HepG2 (cell line): ENCODE measurements around the gene EFCAB8. TPM values are rescaled to one million over a fixed set of nuclear protein-coding genes. Genes with fewer than 3 reads are reported as not detected.

Experiments
- ARID2 ChIP-seq: sonication (generic); formaldehyde crosslinking; IDR thresholded peaks from 2 replicates; pipeline ENCODE4 v1.8.1; 2022; ENCODE audit warnings: mild to moderate bottlenecking, missing genetic modification reagents, borderline replicate concordance
- EP300 ChIP-seq, 3 experiments: sonication (generic) in 1 of 3; formaldehyde crosslinking in 1 of 3; IDR thresholded peaks; 2 replicates each; pipeline versions ENCODE4 v1.5.1 to v1.6.1; 2011 to 2020; ENCODE audit warnings: low read depth in 2 of 3, low read length in 2 of 3, borderline replicate concordance in 1 of 3, improper control_type of control experiment in 1 of 3, mild to moderate bottlenecking in 1 of 3, missing genetic modification reagents in 1 of 3, moderate library complexity in 1 of 3
- ESRRA ChIP-seq: sonication (generic); formaldehyde crosslinking; IDR thresholded peaks from 2 replicates; pipeline ENCODE4 v1.5.1; 2020; ENCODE audit warnings: mild to moderate bottlenecking, low read depth, missing genetic modification reagents
- HMGXB4 ChIP-seq, 2 experiments: sonication (generic) in 1 of 2; formaldehyde crosslinking in 1 of 2; IDR thresholded peaks; 2 replicates each; pipeline versions ENCODE4 v1.4.0 to v1.6.1; 2018 to 2020; ENCODE audit warnings: missing genetic modification reagents in 2 of 2, borderline replicate concordance in 1 of 2, low read depth in 1 of 2, mild to moderate bottlenecking in 1 of 2, missing biosample characterization in 1 of 2
- HNRNPL ChIP-seq: fragments of 200-400 bp; formaldehyde crosslinking; IDR thresholded peaks from 2 replicates; pipeline ENCODE4 v1.6.1; 2017; ENCODE audit warnings: mild to moderate bottlenecking, low read depth, low read length
- MAF1 ChIP-seq: sonication (generic); formaldehyde crosslinking; IDR thresholded peaks from 2 replicates; pipeline ENCODE4 v1.5.0; 2020; ENCODE audit warnings: missing genetic modification reagents, borderline replicate concordance
- MBNL3 ChIP-seq: fragments of 250-450 bp; sonication (Bioruptor Pico); conservative IDR thresholded peaks from 2 replicates; pipeline ENCODE4 v1.8.0; 2022; ENCODE audit warnings: mild to moderate bottlenecking, inconsistent platforms
- MZF1 ChIP-seq: sonication (generic); formaldehyde crosslinking; IDR thresholded peaks from 2 replicates; pipeline ENCODE4 v1.8.1; 2023; ENCODE audit warnings: mild to moderate bottlenecking, missing genetic modification reagents, borderline replicate concordance
- NCOA5 ChIP-seq: sonication (generic); formaldehyde crosslinking; IDR thresholded peaks from 2 replicates; pipeline ENCODE4 v1.4.0; 2020; ENCODE audit warnings: missing genetic modification reagents
- NFE2 ChIP-seq: sonication (generic); formaldehyde crosslinking; IDR thresholded peaks from 2 replicates; pipeline ENCODE4 v1.4.0; 2020; ENCODE audit warnings: missing genetic modification reagents
- NFE2L2 ChIP-seq: fragments of 150-350 bp; IDR thresholded peaks from 2 replicates; pipeline ENCODE4 v1.6.1; 2014; ENCODE audit warnings: low read length
- NFYC ChIP-seq: IDR thresholded peaks from 2 replicates; pipeline ENCODE4 v1.6.1; 2016; ENCODE audit warnings: missing genetic modification reagents, missing compliant biosample characterization
- RBAK ChIP-seq: sonication (generic); formaldehyde crosslinking; IDR thresholded peaks from 2 replicates; pipeline ENCODE4 v1.5.1; 2020; ENCODE audit warnings: mild to moderate bottlenecking, missing genetic modification reagents
- TBX3 ChIP-seq: fragments of 450-650 bp; IDR thresholded peaks from 2 replicates; pipeline ENCODE4 v1.6.1; 2017; ENCODE audit warnings: antibody characterized with exemption, mild to moderate bottlenecking, inconsistent platforms, borderline replicate concordance
- ZNF124 ChIP-seq: sonication (generic); formaldehyde crosslinking; IDR thresholded peaks from 2 replicates; pipeline ENCODE4 v1.4.0; 2020; ENCODE audit warnings: missing genetic modification reagents
- ZNF292 ChIP-seq: sonication (generic); formaldehyde crosslinking; IDR thresholded peaks from 2 replicates; pipeline ENCODE4 v1.8.1; 2022; ENCODE audit warnings: mild to moderate bottlenecking, low read depth, missing genetic modification reagents, borderline replicate concordance
- ZNF557 ChIP-seq: sonication (generic); formaldehyde crosslinking; IDR thresholded peaks from 2 replicates; pipeline ENCODE4 v1.4.0; 2020; ENCODE audit warnings: missing genetic modification reagents
- ZNF710 ChIP-seq: sonication (generic); formaldehyde crosslinking; IDR thresholded peaks from 2 replicates; pipeline ENCODE4 v1.5.0; 2020; ENCODE audit warnings: mild to moderate bottlenecking, missing genetic modification reagents, borderline replicate concordance
- ZNF761 ChIP-seq: sonication (generic); formaldehyde crosslinking; conservative IDR thresholded peaks from 2 replicates; pipeline ENCODE4 v1.4.0; 2020; ENCODE audit warnings: mild to moderate bottlenecking, missing genetic modification reagents
- ZNF790 ChIP-seq: sonication (generic); formaldehyde crosslinking; IDR thresholded peaks from 2 replicates; pipeline ENCODE4 v1.8.0; 2022; ENCODE audit warnings: missing genetic modification reagents, mild to moderate bottlenecking, borderline replicate concordance
- ZSCAN20 ChIP-seq: sonication (generic); formaldehyde crosslinking; IDR thresholded peaks from 2 replicates; pipeline ENCODE4 v1.4.0; 2020; ENCODE audit warnings: missing genetic modification reagents, mild to moderate bottlenecking, borderline replicate concordance
- polyA plus RNA-seq, 8 experiments: library from polyadenylated mRNA; depleted of rRNA in 3 of 8; stranded (reverse) in 7 of 8; unstranded in 1 of 8; fragments of >200 nt; fragmentation: Illumina TruSeq in 4 of 8; extraction: Trizol in 4 of 8; gene quantifications; 2 replicates each; pipeline versions ENCODE4 v1.2.1 to v1.2.3, GENCODE V29; 2011 to 2016; ENCODE audit warnings: low read depth in 4 of 8, missing spikeins in 1 of 8, mixed read lengths in 1 of 8; ENCODE audit not compliant: insufficient read depth in 1 of 8
- total RNA-seq, 5 experiments: library from RNA; depleted of rRNA; stranded (reverse); fragments of >200 nt; fragmentation: Illumina TruSeq; extraction: Trizol; gene quantifications; 2 replicates each; pipeline ENCODE4 v1.2.3, GENCODE V29; 2016; ENCODE audit warnings: low read depth in 1 of 5
- TF ChIP-seq, protein P1 (sequence below): IDR thresholded peaks from 2 replicates; pipeline ENCODE4 v1.6.1; 2012; ENCODE audit warnings: low read depth, low read length, improper control_type of control experiment
- TF ChIP-seq, protein P2 (sequence below): sonication (generic); formaldehyde crosslinking; IDR thresholded peaks from 2 replicates; pipeline ENCODE4 v1.5.0; 2020; ENCODE audit warnings: missing genetic modification reagents, mild to moderate bottlenecking, borderline replicate concordance

EFCAB8 gene
- total and polyA plus RNA-seq, 2 of the 13 experiments (the other 11 are each of a cell fraction or from before 2014, with no cell fraction given): 0.15 to 0.22 TPM

DNA sequence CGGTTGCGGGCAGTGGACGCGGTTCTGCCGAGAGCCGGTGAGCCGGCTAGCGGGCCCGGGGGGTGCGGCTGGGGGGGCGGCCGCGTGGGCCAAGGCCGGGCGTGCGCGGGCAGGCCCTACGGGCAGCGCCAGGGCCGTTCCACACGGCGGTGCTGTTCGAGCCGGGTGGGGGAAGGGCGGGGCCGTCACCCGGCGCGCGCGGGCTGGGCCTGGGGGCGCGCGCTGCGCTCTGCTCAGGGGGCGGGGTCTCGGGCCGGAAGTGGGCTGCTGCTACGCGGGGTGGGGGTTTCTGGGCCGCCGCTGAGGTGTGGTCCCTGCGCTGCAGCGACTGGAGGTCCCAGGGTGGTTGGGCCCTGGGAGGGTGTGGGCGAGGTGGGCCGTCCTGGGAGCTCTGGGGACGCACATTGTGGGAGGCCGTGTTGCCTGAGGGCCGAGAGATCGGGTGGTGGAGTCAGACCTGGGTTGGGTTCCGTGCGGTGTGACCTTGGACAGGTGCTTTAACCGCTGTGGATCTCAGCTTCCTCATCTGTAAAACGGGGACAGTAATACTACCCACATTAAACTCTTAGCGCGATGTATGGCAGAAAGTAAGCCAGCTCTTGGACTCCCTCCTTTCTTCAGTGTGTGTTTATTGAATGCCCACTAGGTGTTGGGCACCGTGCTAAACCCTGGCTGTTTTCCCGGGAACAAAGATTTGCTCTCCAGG lies 38.6 kb upstream of the EFCAB8 start (continued):
- TF ChIP-seq, protein P1, sequence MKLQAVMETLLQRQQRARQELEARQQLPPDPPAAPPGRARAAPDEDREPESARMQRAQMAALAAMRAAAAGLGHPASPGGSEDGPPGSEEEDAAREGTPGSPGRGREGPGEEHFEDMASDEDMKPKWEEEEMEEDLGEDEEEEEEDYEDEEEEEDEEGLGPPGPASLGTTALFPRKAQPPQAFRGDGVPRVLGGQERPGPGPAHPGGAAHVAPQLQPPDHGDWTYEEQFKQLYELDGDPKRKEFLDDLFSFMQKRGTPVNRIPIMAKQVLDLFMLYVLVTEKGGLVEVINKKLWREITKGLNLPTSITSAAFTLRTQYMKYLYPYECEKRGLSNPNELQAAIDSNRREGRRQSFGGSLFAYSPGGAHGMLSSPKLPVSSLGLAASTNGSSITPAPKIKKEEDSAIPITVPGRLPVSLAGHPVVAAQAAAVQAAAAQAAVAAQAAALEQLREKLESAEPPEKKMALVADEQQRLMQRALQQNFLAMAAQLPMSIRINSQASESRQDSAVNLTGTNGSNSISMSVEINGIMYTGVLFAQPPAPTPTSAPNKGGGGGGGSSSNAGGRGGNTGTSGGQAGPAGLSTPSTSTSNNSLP: no peak
- TF ChIP-seq ZNF790 (CRISPR knock-in tag) (peak; percentile 39; the same call in 1 of the 2 replicates), NFYC (CRISPR knock-in tag) (0 out of 2 replicates have a peak, but pooled peaks have one; percentile 17), EP300 (IDR thresholded peaks at IDR 0.05; ENCODE audit: low read depth in 2 of 2, low read length in 2 of 2) (no peak), EP300 (CRISPR knock-in tag; IDR thresholded peaks at IDR 0.05; ENCODE audit: borderline replicate concordance) (no peak), ZNF761 (CRISPR knock-in tag) (peak; percentile 67; the same call in 1 of the 2 replicates), ZNF557 (CRISPR knock-in tag) (no peak), MAF1 (CRISPR knock-in tag) (no peak), TBX3 (peak; percentile 35), ZNF710 (CRISPR knock-in tag) (0 out of 2 replicates have a peak, but pooled peaks have one; percentile 18), ZSCAN20 (CRISPR knock-in tag) (no peak), NCOA5 (CRISPR knock-in tag) (no peak), HNRNPL (0 out of 2 replicates have a peak, but pooled peaks have one; percentile 60), MBNL3 (CRISPR knock-in tag) (no peak), ZNF292 (CRISPR knock-in tag) (no peak), ARID2 (peak; percentile 77; the same call in 1 of the 2 replicates), RBAK (CRISPR knock-in tag) (no peak), ESRRA (CRISPR knock-in tag) (peak; percentile 73), NFE2 (no peak), HMGXB4 (CRISPR knock-in tag; IDR thresholded peaks at IDR 0.05; ENCODE audit: borderline replicate concordance in 1 of 2, low read depth in 1 of 2) (peak; percentile 73 to 74; a peak in 3 of 4 replicates), NFE2L2 (no peak), MZF1 (CRISPR knock-in tag) (peak; percentile 84; the same call in 1 of the 2 replicates), ZNF124 (CRISPR knock-in tag) (no peak; the same call in 1 of the 2 replicates)
- TF ChIP-seq, protein P2, sequence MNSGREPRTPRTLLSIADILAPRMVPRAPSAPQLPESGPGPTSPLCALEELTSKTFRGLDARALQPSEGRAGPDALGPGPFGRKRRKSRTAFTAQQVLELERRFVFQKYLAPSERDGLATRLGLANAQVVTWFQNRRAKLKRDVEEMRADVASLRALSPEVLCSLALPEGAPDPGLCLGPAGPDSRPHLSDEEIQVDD (CRISPR knock-in tag): 0 out of 2 replicates have a peak, but pooled peaks have one; percentile 95
